Right lobe of liver (tissue), 6 donors: ENCODE data around the gene SF3B1. TPM values are rescaled to one million over a fixed set of nuclear protein-coding genes. Genes with fewer than 3 reads are reported as not detected.

Experiments
- ATAC-seq, 4 donors: fragments of 200-7000 bp; cut with Tn5 transposase; one replicate each; pipeline ENCODE4 v1.9.1; 2020; ENCODE audit warnings: mild to moderate bottlenecking in 4 of 4, moderate library complexity in 4 of 4
- DNase-seq, 3 donors: peaks; one replicate each; pipeline ENCODE4 v3.0.0-alpha.2; 2020
- H3K27ac ChIP-seq, 3 donors: fragments of 200-600 bp; one replicate each; pipeline ENCODE4 v1.8.0; 2022
- H3K27me3 ChIP-seq, 2 donors: fragments of 200-600 bp; one replicate each; pipeline ENCODE4 v1.8.0; 2022
- H3K36me3 ChIP-seq, 4 donors: fragments of 200-600 bp; sonication (generic) in 1 of 4; one replicate each; pipeline versions ENCODE4 v1.5.1 to v1.8.0; 2017 to 2022; ENCODE audit warnings: control low read depth in 1 of 4
- H3K4me1 ChIP-seq, 4 donors: fragments of 200-600 bp; sonication (generic) in 1 of 4; one replicate each; pipeline versions ENCODE4 v1.5.1 to v1.8.0; 2017 to 2022; ENCODE audit warnings: control low read depth in 1 of 4
- H3K4me3 ChIP-seq, 3 donors: fragments of 200-600 bp; one replicate each; pipeline ENCODE4 v1.8.0; 2022
- H3K9me3 ChIP-seq, 4 donors: fragments of 200-600 bp; sonication (generic) in 1 of 4; one replicate each; pipeline versions ENCODE4 v1.5.1 to v1.8.0; 2017 to 2022; ENCODE audit warnings: control low read depth in 1 of 4
- POLR2A ChIP-seq: fragments of 450-650 bp; IDR thresholded peaks from one replicate; pipeline ENCODE4 v1.6.1; 2017; ENCODE audit warnings: antibody characterized with exemption, mild to moderate bottlenecking
- WGBS: methylation state at CpG from one replicate; pipeline ENCODE4 v1.1.6; 2018; ENCODE audit warnings: low coverage, low lambda C conversion rate; ENCODE audit not compliant: insufficient coverage; ENCODE audit errors: missing lambda C conversion rate; 5-methylcytosine and 5-hydroxymethylcytosine counted together
- intact Hi-C, 2 donors: fragments of 100-400 bp; cut with DNase I; formaldehyde crosslinking; loops; one replicate each; pipeline versions ENCODE4 v1.11.2 to v1.14.1; 2022
- total RNA-seq, 6 experiments: library from RNA; depleted of rRNA in 2 of 6; stranded (reverse); fragments of >200 nt in 2 of 6; fragmentation: NEBNext Ultra II Directional in 3 of 6; extraction: Animal tissue kit (Norgen Biotek cat#: 25700) in 3 of 6; gene quantifications; one replicate each; pipeline versions ENCODE4 v1.1.0 to v1.2.4, GENCODE V29; 2016 to 2023
- TF ChIP-seq, protein P1 (sequence below), 4 donors: fragments of 200-600 bp in 3 of 4; fragments of 450-650 bp in 1 of 4; IDR thresholded peaks; one replicate each; pipeline versions ENCODE4 v1.5.1 to v1.8.0; 2016 to 2022; ENCODE audit warnings: antibody characterized with exemption in 4 of 4, mild to moderate bottlenecking in 2 of 4
- donor health status: DM: no; HTN: yes; CAD: no.
- donor health status: DM: no; HTN: no; CAD: no.
- donor health status: DM: no; HTN: no; CAD: no.
- donor health status: DM: no; HTN: yes; CAD: no.
- donor health status: DM: no; HTN: yes; CAD: no.

SF3B1 gene
- total RNA-seq, 6 experiments from 2014 or later, result 74.6 to 113 (median 100) TPM

- no peak for ATAC-seq
Observed at GRCh38 chr2:197477797-197478196, 43.0 kb upstream of the SF3B1 start.

DNA sequence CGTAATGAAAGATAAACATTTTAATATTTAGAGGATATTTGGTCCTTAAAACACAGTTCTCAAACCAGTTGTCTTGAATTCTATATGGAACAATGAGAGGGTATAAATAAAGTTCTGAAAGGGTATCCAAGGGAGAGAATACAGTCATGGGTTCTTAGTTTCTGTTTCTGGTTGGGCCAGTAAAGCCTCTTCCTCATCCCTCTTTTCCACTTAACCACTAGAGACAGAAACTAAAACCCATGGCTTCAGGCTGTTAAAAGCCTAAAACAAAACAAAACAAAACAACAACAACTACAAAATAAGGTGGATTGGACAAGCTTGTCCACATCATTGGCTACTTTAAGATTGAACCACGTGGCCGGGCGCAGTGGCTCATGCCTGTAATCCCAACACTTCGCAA, 37.3 kb upstream of the SF3B1 start:
- ATAC-seq, result no peak
- no peak overlapping the region for H3K4me3 ChIP-seq
- H3K9me3 ChIP-seq, result no peaks in the 10 kb centered on the region
- H3K36me3 ChIP-seq, result peaks cover 12 to 77% (median 32%) of the 10 kb centered on the region in 4 donors
- no peak for DNase-seq
- H3K4me1 ChIP-seq, result no peaks in the 10 kb centered on the region
- H3K27me3 ChIP-seq, result no peaks in the 10 kb centered on the region
- 93% methylated on average over 2 of the region's 5 CpGs for WGBS
- intact Hi-C loops, result loop anchor here in 1 of 2 donors (10.0 kb wide), 1 partner anchor 77 kb away; no protein-coding TSS in a partner anchor
- no peak overlapping the region for H3K27ac ChIP-seq
- TF ChIP-seq, protein P1, sequence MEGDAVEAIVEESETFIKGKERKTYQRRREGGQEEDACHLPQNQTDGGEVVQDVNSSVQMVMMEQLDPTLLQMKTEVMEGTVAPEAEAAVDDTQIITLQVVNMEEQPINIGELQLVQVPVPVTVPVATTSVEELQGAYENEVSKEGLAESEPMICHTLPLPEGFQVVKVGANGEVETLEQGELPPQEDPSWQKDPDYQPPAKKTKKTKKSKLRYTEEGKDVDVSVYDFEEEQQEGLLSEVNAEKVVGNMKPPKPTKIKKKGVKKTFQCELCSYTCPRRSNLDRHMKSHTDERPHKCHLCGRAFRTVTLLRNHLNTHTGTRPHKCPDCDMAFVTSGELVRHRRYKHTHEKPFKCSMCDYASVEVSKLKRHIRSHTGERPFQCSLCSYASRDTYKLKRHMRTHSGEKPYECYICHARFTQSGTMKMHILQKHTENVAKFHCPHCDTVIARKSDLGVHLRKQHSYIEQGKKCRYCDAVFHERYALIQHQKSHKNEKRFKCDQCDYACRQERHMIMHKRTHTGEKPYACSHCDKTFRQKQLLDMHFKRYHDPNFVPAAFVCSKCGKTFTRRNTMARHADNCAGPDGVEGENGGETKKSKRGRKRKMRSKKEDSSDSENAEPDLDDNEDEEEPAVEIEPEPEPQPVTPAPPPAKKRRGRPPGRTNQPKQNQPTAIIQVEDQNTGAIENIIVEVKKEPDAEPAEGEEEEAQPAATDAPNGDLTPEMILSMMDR (IDR thresholded peaks at IDR 0.05), result no peak
- no peak for TF ChIP-seq POLR2A

More at GRCh38 chr2:197477797-197478196, 43.0 kb upstream of the SF3B1 start:
- DNase-seq, result no peak
- H3K4me3 ChIP-seq, result no peak overlapping the region
- H3K27ac ChIP-seq, result no peak overlapping the region
- H3K36me3 ChIP-seq, result peaks cover 7 to 48% (median 18%) of the 10 kb centered on the region in 4 donors
- no peak for TF ChIP-seq POLR2A
- no peaks in the 10 kb centered on the region for H3K9me3 ChIP-seq
- intact Hi-C loops, result loop anchor here in 1 of 2 donors (10.0 kb wide), 1 partner anchor 83 kb away; no protein-coding TSS in a partner anchor
- 95% methylated on average over 3 of the region's 3 CpGs for WGBS
- H3K4me1 ChIP-seq, result peaks cover 0 to 11% (median 0%) of the 10 kb centered on the region in 4 donors
- no peaks in the 10 kb centered on the region for H3K27me3 ChIP-seq

GRCh38 chr2:197464175-197464574, 29.3 kb upstream of the SF3B1 start:
- Histone ChIP-seq H3K27me3 (no peaks in the 10 kb centered on the region), H3K36me3 (peaks cover 0 to 75% (median 14%) of the 10 kb centered on the region in 4 donors), H3K4me1 (no peaks in the 10 kb centered on the region), H3K4me3 (no peak overlapping the region), H3K9me3 (no peaks in the 10 kb centered on the region), H3K27ac (no peak overlapping the region)
- 63% methylated on average over 1 of the region's 1 CpG for WGBS
- TF ChIP-seq, protein P1 (IDR thresholded peaks at IDR 0.05), result no peak
- TF ChIP-seq POLR2A, result no peak
- no peak for DNase-seq
- intact Hi-C loops, result no loop called here
- no peak for ATAC-seq

DNA sequence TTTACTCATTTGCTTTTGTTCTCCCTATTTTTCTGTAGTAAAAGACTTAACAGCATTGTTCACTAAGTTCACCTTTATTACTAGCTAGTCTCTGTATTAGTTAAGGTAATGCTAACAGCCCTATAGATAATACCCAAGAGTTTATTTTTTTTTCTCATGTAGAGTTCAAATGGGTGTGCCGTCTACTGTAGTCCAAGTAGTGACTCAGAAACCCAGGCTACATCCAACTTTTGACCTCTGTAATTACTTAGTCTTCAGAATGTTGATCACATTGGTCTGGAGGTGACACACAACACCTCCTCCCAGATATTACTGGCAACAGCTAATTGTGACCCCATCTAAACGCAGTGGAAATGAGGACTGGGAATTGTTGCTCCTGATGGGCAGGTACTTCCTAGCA, 26.2 kb upstream of the SF3B1 start:
- H3K27me3 ChIP-seq, result no peaks in the 10 kb centered on the region
- peaks cover 0 to 22% (median 0%) of the 10 kb centered on the region in 4 donors for H3K4me1 ChIP-seq
- ATAC-seq (no peak), DNase-seq (no peak)
- TF ChIP-seq, protein P1 (IDR thresholded peaks at IDR 0.05), result no peak
- TF ChIP-seq POLR2A, result no peak
- peaks cover 0 to 46% (median 12%) of the 10 kb centered on the region in 4 donors for H3K36me3 ChIP-seq
- intact Hi-C loops, result no loop called here
- 88% methylated on average over 2 of the region's 2 CpGs for WGBS
- no peaks in the 10 kb centered on the region for H3K9me3 ChIP-seq
- H3K27ac ChIP-seq, result no peak overlapping the region
- no peak overlapping the region for H3K4me3 ChIP-seq

- intact Hi-C loops, result no loop called here
- no peak overlapping the region for H3K4me3 ChIP-seq
- H3K27ac ChIP-seq, result no peak overlapping the region
- ATAC-seq (no peak), DNase-seq (no peak)
- H3K27me3 ChIP-seq, result no peaks in the 10 kb centered on the region
- TF ChIP-seq, protein P1 (IDR thresholded peaks at IDR 0.05), result no peak
- no peak for TF ChIP-seq POLR2A
- H3K36me3 ChIP-seq, result peaks cover 0 to 42% (median 12%) of the 10 kb centered on the region in 4 donors
- 78% methylated on average over 4 of the region's 4 CpGs for WGBS
- H3K4me1 ChIP-seq, result peaks cover 0 to 22% (median 0%) of the 10 kb centered on the region in 4 donors
- H3K9me3 ChIP-seq, result no peaks in the 10 kb centered on the region
Observed at GRCh38 chr2:197460649-197461048, 25.8 kb upstream of the SF3B1 start.
